Esophagus muscularis mucosa (tissue), 3 donors: ENCODE results near the gene CABCOCO1.

Experiments used
- POLR2A ChIP-seq: fragments of 450-650 bp; IDR thresholded peaks from one replicate; pipeline ENCODE4 v1.6.1; 2017; ENCODE audit warnings: antibody characterized with exemption, moderate library complexity, mild to moderate bottlenecking, low read depth
- POLR2AphosphoS5 ChIP-seq, 2 donors: sonication (generic); formaldehyde crosslinking; IDR thresholded peaks; one replicate each; pipeline ENCODE4 v1.6.1; 2017; ENCODE audit warnings: antibody characterized with exemption in 2 of 2
- TF ChIP-seq, protein P1 (sequence below), 3 experiments: fragments of 200-600 bp in 2 of 3; fragments of 450-650 bp in 1 of 3; sonication (generic) in 2 of 3; IDR thresholded peaks; one replicate each; pipeline ENCODE4 v1.5.1; 2017 to 2019; ENCODE audit warnings: antibody characterized with exemption in 3 of 3, mild to moderate bottlenecking in 2 of 3, moderate library complexity in 1 of 3

DNA sequence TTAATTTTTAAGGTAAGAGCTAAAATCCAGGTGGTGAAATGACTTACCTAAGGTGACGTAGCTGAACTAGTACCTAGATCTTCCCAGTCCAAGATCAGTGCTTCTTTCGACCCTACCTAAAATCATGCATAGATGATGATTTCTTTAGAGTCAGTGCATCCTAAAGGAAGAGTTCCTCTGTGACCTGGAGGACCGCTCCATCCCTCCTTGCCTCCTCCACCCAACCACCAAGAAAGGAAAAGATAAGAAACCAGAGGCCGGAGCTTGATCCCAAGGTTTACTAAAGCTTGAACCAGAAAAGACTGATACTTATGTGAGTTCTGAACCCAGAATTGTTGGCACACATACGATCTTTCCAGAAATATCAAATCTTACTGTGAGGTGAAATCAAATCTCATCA, 101.8 kb downstream of the CABCOCO1 start:
- TF ChIP-seq, protein P1, sequence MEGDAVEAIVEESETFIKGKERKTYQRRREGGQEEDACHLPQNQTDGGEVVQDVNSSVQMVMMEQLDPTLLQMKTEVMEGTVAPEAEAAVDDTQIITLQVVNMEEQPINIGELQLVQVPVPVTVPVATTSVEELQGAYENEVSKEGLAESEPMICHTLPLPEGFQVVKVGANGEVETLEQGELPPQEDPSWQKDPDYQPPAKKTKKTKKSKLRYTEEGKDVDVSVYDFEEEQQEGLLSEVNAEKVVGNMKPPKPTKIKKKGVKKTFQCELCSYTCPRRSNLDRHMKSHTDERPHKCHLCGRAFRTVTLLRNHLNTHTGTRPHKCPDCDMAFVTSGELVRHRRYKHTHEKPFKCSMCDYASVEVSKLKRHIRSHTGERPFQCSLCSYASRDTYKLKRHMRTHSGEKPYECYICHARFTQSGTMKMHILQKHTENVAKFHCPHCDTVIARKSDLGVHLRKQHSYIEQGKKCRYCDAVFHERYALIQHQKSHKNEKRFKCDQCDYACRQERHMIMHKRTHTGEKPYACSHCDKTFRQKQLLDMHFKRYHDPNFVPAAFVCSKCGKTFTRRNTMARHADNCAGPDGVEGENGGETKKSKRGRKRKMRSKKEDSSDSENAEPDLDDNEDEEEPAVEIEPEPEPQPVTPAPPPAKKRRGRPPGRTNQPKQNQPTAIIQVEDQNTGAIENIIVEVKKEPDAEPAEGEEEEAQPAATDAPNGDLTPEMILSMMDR (IDR thresholded peaks at IDR 0.05), result no peak
- TF ChIP-seq POLR2AphosphoS5 (IDR thresholded peaks at IDR 0.05), result no peak
- TF ChIP-seq POLR2A, result no peak
